T-helper 2 cell (primary cell): ENCODE data around the gene HOXC10.

Experiments used
- DNase-seq, 5 experiments: peaks; one replicate each; pipeline versions ENCODE4 v3.0.0 to v3.0.0-alpha.2; 2012 to 2022

Gene HOXC10

GRCh38 chr12:54004063-54004840, 19.3 kb downstream of the HOXC10 start:
- DNase-seq = no peak

GRCh38 chr12:54004841-54005530, 20.0 kb downstream of the HOXC10 start:
- DNase-seq = no peak

DNA sequence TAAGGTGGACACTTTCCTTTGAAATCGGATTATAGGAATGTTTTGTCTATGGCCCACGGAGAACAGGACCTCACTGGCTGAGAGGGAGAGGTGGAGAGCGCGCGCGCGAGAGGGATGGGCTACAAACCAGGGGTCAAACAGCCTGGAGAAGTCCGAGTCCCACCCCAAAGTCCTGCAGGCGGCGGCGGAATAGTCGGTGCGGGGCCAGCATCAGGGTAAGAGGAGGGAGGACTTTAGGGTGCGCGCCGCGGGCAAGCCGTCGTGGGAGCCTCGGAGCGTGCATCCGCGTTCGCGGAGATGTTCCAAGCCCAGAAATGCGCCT, 20.5 kb downstream of the HOXC10 start:
- no peak for DNase-seq

GRCh38 chr12:54005853-54006558, 21.1 kb downstream of the HOXC10 start:
- DNase-seq = peak; percentile 67 to 81 (median 76)

GRCh38 chr12:54006559-54007220, 21.7 kb downstream of the HOXC10 start:
- no peak for DNase-seq

DNA sequence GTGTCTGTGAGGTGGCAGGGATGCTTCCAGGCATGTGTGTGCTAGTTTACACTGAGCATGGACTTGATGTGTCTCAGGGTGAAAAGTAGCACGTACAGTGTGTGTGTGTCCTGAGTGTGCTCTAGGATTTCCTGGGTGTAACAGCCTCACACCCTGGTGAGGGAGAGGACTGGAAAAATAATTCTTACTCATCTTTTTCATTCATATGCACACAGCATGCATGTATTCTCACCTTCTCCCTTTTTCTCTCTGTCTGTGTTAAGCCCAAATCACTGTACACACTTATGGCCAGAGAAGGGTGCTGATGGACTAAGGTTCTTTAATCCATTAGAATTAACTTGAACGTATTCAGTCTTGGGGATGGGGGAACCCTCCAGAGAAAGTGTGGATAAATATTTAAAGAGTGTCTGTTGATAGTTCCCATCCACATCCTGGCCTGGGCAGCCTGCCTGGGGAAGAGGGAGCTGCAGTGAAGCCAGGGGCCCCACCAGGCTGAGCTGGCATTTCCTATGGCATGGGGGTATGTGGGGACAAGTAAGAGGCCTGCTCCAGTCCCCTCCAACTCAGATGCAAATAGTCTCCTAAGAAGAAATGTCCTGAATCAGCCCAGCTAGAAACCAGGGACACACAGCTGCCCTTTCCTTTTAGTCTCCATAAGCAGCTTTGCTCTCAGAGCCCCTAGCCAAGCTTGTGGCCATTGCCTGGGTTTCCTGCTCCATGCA, 22.8 kb downstream of the HOXC10 start:
- DNase-seq = no peak

- no peak for DNase-seq
These were observed 23.3 kb downstream of the HOXC10 start for GRCh38 chr12:54008260-54008552.

DNA sequence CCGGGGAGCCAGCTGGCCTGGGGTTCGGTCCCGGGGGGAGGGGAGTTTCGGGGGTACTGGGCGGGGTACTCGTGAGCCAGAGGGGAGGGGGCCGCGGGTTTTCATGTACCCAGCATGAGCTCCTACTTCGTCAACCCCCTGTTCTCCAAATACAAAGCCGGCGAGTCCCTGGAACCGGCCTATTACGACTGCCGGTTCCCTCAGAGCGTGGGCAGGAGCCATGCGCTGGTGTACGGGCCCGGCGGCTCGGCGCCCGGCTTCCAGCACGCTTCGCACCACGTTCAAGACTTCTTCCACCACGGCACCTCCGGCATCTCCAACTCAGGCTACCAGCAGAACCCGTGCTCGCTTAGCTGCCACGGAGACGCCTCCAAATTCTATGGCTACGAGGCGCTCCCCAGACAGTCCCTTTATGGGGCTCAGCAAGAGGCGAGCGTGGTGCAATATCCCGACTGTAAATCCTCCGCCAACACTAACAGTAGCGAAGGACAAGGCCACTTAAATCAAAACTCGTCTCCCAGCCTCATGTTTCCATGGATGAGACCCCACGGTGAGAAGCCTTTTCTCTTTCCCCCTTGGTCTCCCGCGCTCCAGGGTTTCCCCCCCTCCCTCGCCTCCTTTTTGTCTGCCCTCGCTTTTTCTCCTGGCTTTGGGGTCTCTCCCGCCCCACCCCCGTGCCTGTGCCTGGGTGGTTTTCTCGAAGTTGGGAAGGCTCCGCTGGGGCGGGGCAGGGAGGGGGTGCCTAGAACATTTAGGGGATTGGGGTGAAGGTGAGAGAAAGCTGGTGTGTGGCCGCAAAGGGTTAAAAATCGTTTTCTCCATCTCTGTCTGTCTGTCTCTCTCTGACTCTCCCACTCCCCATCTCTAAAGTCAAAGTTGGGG, 24.5 kb downstream of the HOXC10 start:
- peak in 1 of 5 experiments; percentile 44 for DNase-seq

DNA sequence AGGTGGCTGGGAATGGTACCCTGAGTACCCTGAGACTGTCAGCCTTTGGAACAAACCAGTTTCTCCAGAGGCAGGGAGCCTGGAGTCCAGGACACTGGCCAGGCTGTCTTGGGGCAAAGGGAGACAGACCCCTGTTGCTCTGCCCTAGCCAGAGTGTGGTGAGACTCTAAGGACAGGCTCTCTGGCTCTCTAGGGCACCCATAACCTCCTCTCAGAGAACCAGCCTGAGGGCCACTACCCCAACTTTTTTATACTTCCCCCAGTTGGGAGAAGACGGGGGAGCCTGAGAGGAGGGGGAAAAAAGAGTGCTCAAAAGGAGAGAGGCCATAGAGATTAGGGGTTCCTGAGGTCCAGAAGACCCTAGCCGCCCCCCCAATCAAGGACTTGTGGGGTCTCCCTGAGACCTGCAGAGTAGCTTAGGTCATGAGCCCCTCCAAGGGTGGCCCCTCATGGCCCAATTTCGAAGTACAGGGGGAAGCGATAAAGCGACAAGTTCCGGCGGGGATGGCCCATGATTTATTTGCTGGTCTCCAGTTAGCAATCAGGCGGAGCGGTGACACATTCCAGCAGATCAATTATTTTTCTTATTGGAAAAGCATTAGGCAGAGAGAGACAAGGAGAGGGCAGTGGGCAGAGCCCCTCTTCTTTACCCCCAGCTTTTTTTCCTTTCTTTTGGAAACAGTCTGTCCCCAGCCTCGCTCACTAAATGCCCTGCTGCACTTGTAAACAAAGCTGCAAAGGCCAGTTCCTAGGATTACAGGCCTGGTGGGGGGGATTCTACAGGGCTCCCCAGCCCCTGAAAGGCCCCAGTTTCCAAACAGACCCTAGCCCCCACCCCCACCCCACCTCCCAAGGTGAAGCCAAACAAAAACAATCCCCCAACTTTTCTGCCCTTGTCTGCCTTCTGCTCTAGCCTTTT, 25.4 kb downstream of the HOXC10 start:
- no peak for DNase-seq

DNA sequence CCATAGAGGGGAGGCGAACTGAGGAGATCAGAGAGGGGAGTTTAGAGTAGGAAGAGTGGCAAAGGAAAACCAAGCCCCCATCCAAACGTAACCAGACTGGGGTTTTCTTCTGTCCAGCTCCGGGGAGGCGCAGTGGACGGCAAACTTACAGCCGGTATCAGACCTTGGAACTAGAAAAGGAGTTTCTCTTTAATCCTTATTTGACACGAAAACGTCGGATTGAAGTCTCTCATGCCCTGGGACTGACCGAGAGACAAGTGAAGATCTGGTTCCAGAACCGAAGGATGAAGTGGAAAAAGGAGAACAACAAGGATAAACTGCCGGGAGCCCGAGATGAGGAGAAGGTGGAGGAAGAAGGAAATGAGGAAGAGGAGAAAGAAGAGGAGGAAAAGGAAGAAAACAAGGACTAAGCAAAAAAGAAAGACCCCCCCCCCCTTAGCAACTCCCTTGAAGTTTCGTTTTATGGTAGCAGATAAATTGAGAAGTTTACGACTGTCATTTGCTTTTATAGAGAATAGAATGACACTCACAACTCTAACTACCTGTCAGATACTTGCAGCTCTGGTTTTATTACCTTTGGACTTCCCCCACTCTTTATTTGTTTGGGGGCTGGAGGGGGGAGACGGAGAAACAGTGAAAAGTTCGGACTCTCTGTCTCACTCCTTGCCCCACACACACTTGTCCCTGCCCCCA, 26.2 kb downstream of the HOXC10 start:
- DNase-seq = no peak

DNA sequence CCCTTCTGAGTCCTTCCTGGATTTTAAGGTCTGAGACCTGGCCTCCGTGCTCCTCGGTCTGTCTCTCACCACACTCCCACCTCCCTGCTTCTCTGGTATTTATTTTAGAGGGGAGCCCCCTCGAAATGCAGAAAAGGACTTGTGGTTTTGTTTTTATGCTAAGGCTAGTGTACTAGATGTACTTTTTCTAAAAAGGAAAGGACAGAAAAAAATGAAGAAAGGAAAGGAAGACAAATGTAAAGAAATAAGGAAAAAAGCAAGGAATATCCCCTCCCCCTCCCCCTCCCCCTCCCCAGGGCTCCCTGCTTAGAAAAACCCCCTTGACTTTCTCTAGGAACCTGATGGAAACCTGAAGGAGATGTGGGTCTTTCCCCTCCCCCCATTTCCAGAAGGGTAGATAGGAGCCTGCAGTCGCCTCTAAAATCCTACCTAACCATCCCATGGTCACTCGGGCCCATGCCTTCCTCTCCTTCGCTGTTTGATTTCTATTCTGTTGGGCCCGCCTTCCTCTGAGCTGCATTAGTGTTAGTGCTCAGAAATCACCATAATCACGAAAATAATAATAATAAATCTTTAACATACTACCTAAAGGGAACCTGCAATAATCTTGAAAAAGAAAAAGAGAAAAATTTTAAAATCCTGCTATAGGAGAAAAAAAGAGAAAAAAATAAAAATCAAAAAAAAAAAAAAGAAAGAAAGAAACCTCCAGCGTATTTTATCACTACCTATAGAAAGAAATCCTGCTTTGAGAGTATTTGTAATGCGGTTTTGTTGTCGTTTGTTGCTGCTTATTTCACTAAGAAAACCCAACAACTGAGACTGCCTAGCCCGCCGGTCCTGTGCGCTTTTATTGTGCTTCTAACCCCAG, 27.0 kb downstream of the HOXC10 start:
- DNase-seq = no peak

DNA sequence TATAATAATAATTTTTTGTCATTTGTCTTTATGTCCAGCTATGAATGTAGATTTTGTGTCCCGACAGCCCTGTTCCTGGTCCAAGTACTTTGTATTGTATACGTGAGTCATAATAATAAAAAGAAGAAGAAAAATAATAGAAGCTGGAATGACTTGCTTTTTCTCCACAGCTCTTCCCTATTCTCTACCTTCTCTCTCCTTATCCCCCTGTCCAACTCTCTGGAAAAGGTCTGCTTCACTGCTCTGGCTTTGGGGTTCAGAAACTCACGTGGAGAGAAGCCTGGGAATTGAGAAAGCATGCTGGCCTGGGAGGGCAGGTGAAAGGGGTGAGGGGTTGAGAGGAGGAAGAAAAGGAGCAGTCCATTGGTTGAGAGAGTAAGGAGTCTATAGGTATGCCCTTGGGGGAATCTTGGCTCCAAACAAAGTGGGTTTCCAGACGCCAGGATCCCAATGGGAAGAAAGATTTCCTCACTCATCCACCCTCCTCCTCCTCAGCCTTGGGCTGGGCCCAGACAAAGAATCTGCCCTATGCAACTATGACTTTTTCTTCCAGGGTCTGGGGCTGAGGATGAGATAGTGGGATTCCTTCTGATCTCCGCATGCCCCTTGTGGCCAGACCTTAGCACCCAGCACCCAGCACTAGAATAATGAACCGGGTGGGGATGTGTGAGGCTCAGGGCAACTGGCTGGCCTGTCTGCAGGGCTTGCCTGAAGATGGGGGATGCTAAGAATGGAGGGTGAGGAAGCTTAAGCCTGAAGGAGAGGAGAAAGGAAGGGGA, 27.9 kb downstream of the HOXC10 start:
- DNase-seq = no peak

GRCh38 chr12:54014377-54015017, 29.6 kb downstream of the HOXC10 start:
- DNase-seq = no peak

DNA sequence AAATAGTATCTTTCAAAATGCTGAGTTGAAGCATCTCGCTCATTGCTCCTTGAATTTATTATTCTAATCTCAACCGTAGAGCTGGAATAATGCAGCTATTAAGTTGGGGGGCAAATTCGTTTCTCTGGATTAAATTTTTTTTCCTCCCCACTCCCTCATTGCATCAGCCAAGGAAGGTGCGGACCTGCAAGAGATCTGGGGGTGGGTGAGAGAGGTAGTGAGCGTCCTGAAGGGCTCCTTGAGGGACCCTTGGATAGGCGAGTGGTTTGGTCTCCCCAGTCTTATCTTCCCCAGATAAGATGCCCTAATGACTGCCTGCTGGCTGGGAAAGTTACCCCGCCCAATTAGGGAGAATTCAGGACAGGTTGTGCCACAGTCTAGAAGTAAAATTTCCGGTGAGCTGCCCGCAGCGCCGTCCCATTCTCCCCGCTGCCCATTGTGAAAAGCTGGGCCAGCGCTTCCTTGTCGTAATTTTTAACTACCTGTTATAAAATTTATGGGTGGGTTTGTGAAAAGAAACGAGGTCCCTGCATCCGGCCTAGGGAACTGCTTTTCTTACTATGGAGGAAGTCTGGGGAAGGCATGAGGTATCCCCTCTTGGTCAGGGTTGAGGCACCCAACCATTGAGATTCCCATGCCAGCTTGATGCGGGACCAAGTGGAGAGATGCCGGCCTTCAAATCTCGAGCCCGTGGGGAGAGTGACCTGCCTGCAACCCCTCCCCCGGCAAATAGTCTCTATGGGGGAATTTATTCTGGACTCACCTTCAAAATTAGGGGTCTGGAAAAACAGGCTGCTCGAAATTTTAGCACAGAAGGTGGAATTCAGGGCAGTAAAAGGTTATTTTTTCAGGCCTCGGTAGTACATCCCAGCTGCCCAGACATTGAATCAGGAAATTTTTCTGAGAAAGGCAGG, 30.3 kb downstream of the HOXC10 start:
- no peak for DNase-seq

- DNase-seq = no peak
These were observed 31.1 kb downstream of the HOXC10 start for GRCh38 chr12:54016051-54016450.

DNA sequence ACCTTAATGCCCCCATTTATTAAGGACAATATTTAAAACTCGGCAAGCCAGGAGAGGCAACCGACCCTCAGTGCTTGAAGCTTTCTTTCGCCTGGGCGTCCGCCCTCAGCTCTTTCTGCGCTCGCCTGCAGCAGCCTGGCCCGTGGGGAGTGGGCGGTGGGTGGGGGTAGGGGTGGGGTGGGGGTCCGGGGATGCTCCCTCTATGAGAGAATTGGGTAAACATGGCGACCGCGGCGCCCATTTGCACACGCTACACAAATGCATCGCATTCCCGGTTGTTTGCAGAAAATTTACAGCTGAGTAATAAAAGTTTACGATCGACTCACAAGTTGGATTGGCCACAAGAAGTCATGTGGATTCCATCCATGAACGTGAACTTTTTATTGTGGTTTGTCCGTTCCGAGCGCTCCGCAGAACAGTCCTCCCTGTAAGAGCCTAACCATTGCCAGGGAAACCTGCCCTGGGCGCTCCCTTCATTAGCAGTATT, 31.6 kb downstream of the HOXC10 start:
- DNase-seq = no peak
